Tibial nerve (tissue), 4 donors: Measurements from ENCODE around the gene RB1. TPM values are rescaled to one million over a fixed set of nuclear protein-coding genes. Genes with fewer than 3 reads are reported as not detected.
A peak's percentile ranks its signal among the peaks of the same experiment; 100 is the strongest.

Source experiments
- DNase-seq, 2 donors: peaks; one replicate each; pipeline ENCODE4 v3.0.0-alpha.2; 2019; ENCODE audit warnings: low spot score in 2 of 2
- H3K27ac ChIP-seq, 4 donors: fragments of 200-600 bp; sonication (generic) in 3 of 4; one replicate each; pipeline ENCODE4 v1.5.1; 2017 to 2019; ENCODE audit warnings: mild to moderate bottlenecking in 1 of 4
- H3K27me3 ChIP-seq, 2 donors: fragments of 200-600 bp; sonication (generic) in 1 of 2; one replicate each; pipeline versions ENCODE4 v1.5.1 to v1.6.0; 2017 to 2019
- H3K36me3 ChIP-seq, 3 donors: fragments of 200-600 bp; sonication (generic); one replicate each; pipeline ENCODE4 v1.5.1; 2018 to 2019
- H3K4me1 ChIP-seq, 4 donors: fragments of 200-600 bp; sonication (generic) in 3 of 4; one replicate each; pipeline ENCODE4 v1.5.1; 2017 to 2019
- H3K4me3 ChIP-seq, 4 donors: fragments of 200-600 bp; sonication (generic) in 3 of 4; one replicate each; pipeline ENCODE4 v1.5.1; 2017 to 2019; ENCODE audit warnings: mild to moderate bottlenecking in 1 of 4, moderate library complexity in 1 of 4
- H3K9me3 ChIP-seq, 4 donors: fragments of 200-600 bp; sonication (generic) in 3 of 4; one replicate each; pipeline ENCODE4 v1.5.1; 2017 to 2019
- EP300 ChIP-seq, 2 donors: sonication (generic); formaldehyde crosslinking; IDR thresholded peaks; one replicate each; pipeline ENCODE4 v1.6.1; 2017; ENCODE audit warnings: antibody characterized with exemption in 2 of 2, mild to moderate bottlenecking in 1 of 2
- POLR2A ChIP-seq, 2 donors: fragments of 450-650 bp; IDR thresholded peaks; one replicate each; pipeline ENCODE4 v1.6.1; 2017; ENCODE audit warnings: antibody characterized with exemption in 2 of 2, mild to moderate bottlenecking in 2 of 2, moderate library complexity in 2 of 2
- WGBS, 2 donors: methylation state at CpG; one replicate each; pipeline ENCODE4 v1.1.5; 2018; 5-methylcytosine and 5-hydroxymethylcytosine counted together
- total RNA-seq, 4 donors: library from RNA; depleted of rRNA; stranded (reverse); fragments of >200 nt; gene quantifications; one replicate each; pipeline ENCODE4 v1.1.0, GENCODE V29; 2016
- TF ChIP-seq, protein P1 (sequence below), 5 experiments: fragments of 200-600 bp in 3 of 5; fragments of 450-650 bp in 2 of 5; sonication (generic) in 3 of 5; IDR thresholded peaks; one replicate each; pipeline ENCODE4 v1.5.1; 2016 to 2019; ENCODE audit warnings: antibody characterized with exemption in 5 of 5, mild to moderate bottlenecking in 3 of 5, moderate library complexity in 2 of 5

Gene RB1
- total RNA-seq, 4 donors from 2014 or later, result 31.0 to 59.7 (median 45.1) TPM

DNA sequence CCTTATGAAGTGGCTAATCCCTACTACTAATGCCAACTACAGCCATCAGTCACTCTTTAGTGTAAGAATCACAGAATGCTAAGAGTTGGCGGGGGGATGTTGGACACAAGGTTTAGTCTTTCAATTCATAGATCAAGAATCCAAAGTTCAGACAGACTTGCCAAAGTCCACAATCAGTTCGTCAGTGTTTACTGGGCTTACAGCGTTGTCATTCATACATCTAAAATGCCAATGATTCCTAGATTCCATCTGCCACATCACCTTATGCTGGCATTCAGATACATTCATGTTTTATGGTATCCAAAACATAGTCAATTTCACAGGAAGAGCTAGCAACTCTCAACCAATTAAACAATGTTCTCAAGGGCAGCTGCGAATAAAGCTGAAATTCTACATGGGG is 211.2 kb downstream of the RB1 start:
- Histone ChIP-seq H3K4me1 (no peaks in the 10 kb centered on the region), H3K4me3 (no peak overlapping the region), H3K9me3 (no peaks in the 10 kb centered on the region), H3K36me3 (peaks cover 0 to 40% (median 0%) of the 10 kb centered on the region in 3 donors), H3K27me3 (no peaks in the 10 kb centered on the region), H3K27ac (no peak overlapping the region)
- whole genome bisulfite sequencing, 2 donors, result 82 to 84% methylated on average over 4 of the region's 4 CpGs
- no peak for DNase-seq
- no peak for TF ChIP-seq EP300 (IDR thresholded peaks at IDR 0.05)
- no peak for TF ChIP-seq POLR2A (IDR thresholded peaks at IDR 0.05)
- TF ChIP-seq, protein P1, sequence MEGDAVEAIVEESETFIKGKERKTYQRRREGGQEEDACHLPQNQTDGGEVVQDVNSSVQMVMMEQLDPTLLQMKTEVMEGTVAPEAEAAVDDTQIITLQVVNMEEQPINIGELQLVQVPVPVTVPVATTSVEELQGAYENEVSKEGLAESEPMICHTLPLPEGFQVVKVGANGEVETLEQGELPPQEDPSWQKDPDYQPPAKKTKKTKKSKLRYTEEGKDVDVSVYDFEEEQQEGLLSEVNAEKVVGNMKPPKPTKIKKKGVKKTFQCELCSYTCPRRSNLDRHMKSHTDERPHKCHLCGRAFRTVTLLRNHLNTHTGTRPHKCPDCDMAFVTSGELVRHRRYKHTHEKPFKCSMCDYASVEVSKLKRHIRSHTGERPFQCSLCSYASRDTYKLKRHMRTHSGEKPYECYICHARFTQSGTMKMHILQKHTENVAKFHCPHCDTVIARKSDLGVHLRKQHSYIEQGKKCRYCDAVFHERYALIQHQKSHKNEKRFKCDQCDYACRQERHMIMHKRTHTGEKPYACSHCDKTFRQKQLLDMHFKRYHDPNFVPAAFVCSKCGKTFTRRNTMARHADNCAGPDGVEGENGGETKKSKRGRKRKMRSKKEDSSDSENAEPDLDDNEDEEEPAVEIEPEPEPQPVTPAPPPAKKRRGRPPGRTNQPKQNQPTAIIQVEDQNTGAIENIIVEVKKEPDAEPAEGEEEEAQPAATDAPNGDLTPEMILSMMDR (IDR thresholded peaks at IDR 0.05), result no peak

- H3K9me3 ChIP-seq, result no peaks in the 10 kb centered on the region
- TF ChIP-seq EP300 (IDR thresholded peaks at IDR 0.05) (no peak), POLR2A (IDR thresholded peaks at IDR 0.05) (no peak)
- TF ChIP-seq, protein P1 (IDR thresholded peaks at IDR 0.05), result no peak
- no peaks in the 10 kb centered on the region for H3K27me3 ChIP-seq
- H3K4me1 ChIP-seq, result no peaks in the 10 kb centered on the region
- H3K4me3 ChIP-seq, result no peak overlapping the region
- no peak overlapping the region for H3K27ac ChIP-seq
- WGBS, 2 donors, result 90 to 92% methylated on average over 6 of the region's 6 CpGs
- DNase-seq, result no peak
- peaks cover 0 to 40% (median 0%) of the 10 kb centered on the region in 3 donors for H3K36me3 ChIP-seq
Measured at GRCh38 chr13:48515732-48516131, 212.2 kb downstream of the RB1 start.

GRCh38 chr13:48518083-48518482 is 214.5 kb downstream of the RB1 start:
- no peak for DNase-seq
- H3K9me3 ChIP-seq, result no peaks in the 10 kb centered on the region
- H3K4me3 ChIP-seq, result no peak overlapping the region
- no peaks in the 10 kb centered on the region for H3K27me3 ChIP-seq
- H3K27ac ChIP-seq, result no peak overlapping the region
- peaks cover 0 to 35% (median 0%) of the 10 kb centered on the region in 3 donors for H3K36me3 ChIP-seq
- no peaks in the 10 kb centered on the region for H3K4me1 ChIP-seq
- WGBS, 2 donors, result 97 to 100% methylated on average over 1 of the region's 1 CpG
- TF ChIP-seq EP300 (IDR thresholded peaks at IDR 0.05) (no peak), POLR2A (IDR thresholded peaks at IDR 0.05) (no peak)

- Histone ChIP-seq H3K4me1 (peaks cover 0 to 20% (median 2%) of the 10 kb centered on the region in 4 donors), H3K9me3 (no peaks in the 10 kb centered on the region), H3K27ac (no peak overlapping the region), H3K27me3 (no peaks in the 10 kb centered on the region), H3K36me3 (peaks cover 0 to 8% (median 0%) of the 10 kb centered on the region in 3 donors), H3K4me3 (no peak overlapping the region)
- DNase-seq, result no peak
- 97% methylated on average over 10 of the region's 10 CpGs for WGBS, 2 donors
- TF ChIP-seq EP300 (IDR thresholded peaks at IDR 0.05) (no peak), POLR2A (IDR thresholded peaks at IDR 0.05) (no peak)
- TF ChIP-seq, protein P1 (IDR thresholded peaks at IDR 0.05), result no peak
Measured at GRCh38 chr13:48526286-48526685, 222.7 kb downstream of the RB1 start.

GRCh38 chr13:48527955-48528354 is 224.4 kb downstream of the RB1 start:
- H3K4me3 ChIP-seq, result no peak overlapping the region
- peaks cover 0 to 26% (median 5%) of the 10 kb centered on the region in 4 donors for H3K4me1 ChIP-seq
- WGBS, 2 donors, result 51 to 57% methylated on average over 2 of the region's 2 CpGs
- no peaks in the 10 kb centered on the region for H3K27me3 ChIP-seq
- no peak for TF ChIP-seq EP300 (IDR thresholded peaks at IDR 0.05)
- no peak for TF ChIP-seq POLR2A (IDR thresholded peaks at IDR 0.05)
- TF ChIP-seq, protein P1 (IDR thresholded peaks at IDR 0.05), result no peak
- no peak for DNase-seq
- no peaks in the 10 kb centered on the region for H3K36me3 ChIP-seq
- H3K27ac ChIP-seq, result peak overlapping the region in 2 of 4 donors; percentile 26
- no peaks in the 10 kb centered on the region for H3K9me3 ChIP-seq

DNA sequence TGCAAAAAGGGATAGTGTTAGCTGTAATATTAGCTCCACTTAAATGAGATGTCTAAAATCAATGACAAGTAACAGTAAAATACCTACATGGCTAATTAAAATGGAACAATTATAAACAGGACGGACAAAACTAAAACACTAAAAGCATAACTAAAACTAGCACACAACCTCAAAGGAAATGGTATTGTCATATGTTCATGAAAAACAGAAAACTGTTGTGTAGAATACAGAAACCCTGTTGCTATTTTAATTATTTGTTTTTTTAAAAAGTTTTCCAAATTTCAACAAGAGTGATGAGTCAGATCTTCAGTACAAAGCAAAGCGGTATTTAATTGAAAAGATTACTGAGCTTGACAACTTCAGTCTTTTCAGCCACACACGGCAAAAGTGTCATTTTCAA is 225.2 kb downstream of the RB1 start:
- WGBS, 2 donors, result 81 to 84% methylated on average over 3 of the region's 3 CpGs
- Histone ChIP-seq H3K27me3 (no peaks in the 10 kb centered on the region), H3K4me1 (peaks cover 0 to 32% (median 11%) of the 10 kb centered on the region in 4 donors), H3K27ac (no peak overlapping the region), H3K36me3 (no peaks in the 10 kb centered on the region), H3K9me3 (no peaks in the 10 kb centered on the region), H3K4me3 (no peak overlapping the region)
- no peak for DNase-seq
- TF ChIP-seq EP300 (IDR thresholded peaks at IDR 0.05) (no peak), POLR2A (IDR thresholded peaks at IDR 0.05) (no peak)
- TF ChIP-seq, protein P1 (IDR thresholded peaks at IDR 0.05), result no peak
